PC-9 (cell line): ENCODE measurements around the gene LRP3. TPM values are rescaled to one million over a fixed set of nuclear protein-coding genes. Genes with fewer than 3 reads are reported as not detected.

Source experiments
- BruUV-seq: library from RNA; stranded (reverse); fragments of 400-500 nt; replicated peaks from 2 replicates; lab custom pipeline; 2021; lab: Mats Ljungman, UMichigan
- CTCF ChIA-PET: fragments of 300-600 bp; sonication (Branson Sonifier 250); formaldehyde crosslinking; loops from one replicate; lab custom pipeline; 2022; ENCODE audit warnings: antibody characterized with exemption; lab: Charles Lee
- POLR2A ChIA-PET: fragments of 300-600 bp; sonication (Branson Sonifier 250); formaldehyde crosslinking; loops from one replicate; lab custom pipeline; 2022; ENCODE audit warnings: antibody characterized with exemption; ENCODE audit not compliant: unreplicated experiment; lab: Charles Lee
- DNase-seq, 2 experiments: peaks; one replicate each; pipeline versions ENCODE4 v3.0.0 to v3.0.0-alpha.2; 2015 to 2022; ENCODE audit warnings: mixed read lengths in 1 of 2
- H2AFZ ChIP-seq: fragments of 200-600 bp; sonication (generic); 2 replicates; pipeline ENCODE4 v1.8.1; 2017; ENCODE audit warnings: antibody characterized with exemption
- H3F3A ChIP-seq: fragments of 200-600 bp; sonication (generic); 2 replicates; pipeline ENCODE4 v1.8.1; 2017; ENCODE audit warnings: antibody characterized with exemption, mild to moderate bottlenecking, low read depth; ENCODE audit not compliant: insufficient read depth
- H3K27ac ChIP-seq: fragments of 200-600 bp; sonication (generic); 2 replicates; pipeline ENCODE4 v1.6.1; 2016; ENCODE audit warnings: mixed run types
- H3K27me3 ChIP-seq: fragments of 200-600 bp; sonication (generic); 2 replicates; pipeline ENCODE4 v1.6.1; 2016; ENCODE audit warnings: low read depth, mixed run types; ENCODE audit not compliant: insufficient read depth
- H3K36me3 ChIP-seq: fragments of 200-600 bp; sonication (generic); 2 replicates; pipeline ENCODE4 v1.6.1; 2016; ENCODE audit warnings: low read depth, mixed run types
- H3K4me1 ChIP-seq: fragments of 200-600 bp; sonication (generic); replicated peaks from 2 replicates; pipeline ENCODE4 v1.6.1; 2016; ENCODE audit warnings: mixed run types; ENCODE audit not compliant: insufficient read depth
- H3K4me2 ChIP-seq: fragments of 200-600 bp; sonication (generic); 2 replicates; pipeline ENCODE4 v1.6.1; 2017; ENCODE audit warnings: mixed run types
- H3K4me3 ChIP-seq: fragments of 200-600 bp; sonication (generic); 2 replicates; pipeline ENCODE4 v1.6.1; 2016; ENCODE audit warnings: mixed run types
- H3K79me2 ChIP-seq: fragments of 200-600 bp; sonication (generic); 2 replicates; pipeline ENCODE4 v1.6.1; 2017; ENCODE audit warnings: low read depth, mixed run types
- H3K9me2 ChIP-seq: fragments of 200-600 bp; sonication (generic); 2 replicates; pipeline ENCODE4 v1.8.1; 2017; ENCODE audit warnings: mild to moderate bottlenecking; ENCODE audit not compliant: insufficient read depth
- H3K9me3 ChIP-seq: fragments of 200-600 bp; sonication (generic); 2 replicates; pipeline ENCODE4 v1.8.1; 2016; ENCODE audit warnings: low read depth; ENCODE audit not compliant: insufficient read depth
- H4K20me1 ChIP-seq: fragments of 200-600 bp; sonication (generic); 2 replicates; pipeline ENCODE4 v1.8.1; 2017; ENCODE audit not compliant: insufficient read depth
- CTCF ChIP-seq: fragments of 200-600 bp; sonication (generic); conservative IDR thresholded peaks from 2 replicates; pipeline ENCODE4 v1.6.1; 2017; ENCODE audit warnings: mixed run types, antibody characterized with exemption, mild to moderate bottlenecking, moderate library complexity
- EZH2 ChIP-seq: fragments of 200-600 bp; sonication (generic); IDR thresholded peaks from 2 replicates; pipeline ENCODE4 v1.8.0; 2017; ENCODE audit warnings: antibody characterized with exemption, low read depth
- intact Hi-C: fragments of 100-400 bp; cut with micrococcal nuclease; formaldehyde crosslinking; loops from one replicate; pipeline ENCODE4 v1.10.0; 2022; ENCODE audit not compliant: unreplicated experiment
- total RNA-seq: library from RNA; stranded (reverse); gene quantifications from 2 replicates; pipeline ENCODE4 v1.2.3, GENCODE V29; 2021

Gene LRP3
- total RNA-seq, 1 experiment from 2014 or later, result 2.3 TPM

DNA sequence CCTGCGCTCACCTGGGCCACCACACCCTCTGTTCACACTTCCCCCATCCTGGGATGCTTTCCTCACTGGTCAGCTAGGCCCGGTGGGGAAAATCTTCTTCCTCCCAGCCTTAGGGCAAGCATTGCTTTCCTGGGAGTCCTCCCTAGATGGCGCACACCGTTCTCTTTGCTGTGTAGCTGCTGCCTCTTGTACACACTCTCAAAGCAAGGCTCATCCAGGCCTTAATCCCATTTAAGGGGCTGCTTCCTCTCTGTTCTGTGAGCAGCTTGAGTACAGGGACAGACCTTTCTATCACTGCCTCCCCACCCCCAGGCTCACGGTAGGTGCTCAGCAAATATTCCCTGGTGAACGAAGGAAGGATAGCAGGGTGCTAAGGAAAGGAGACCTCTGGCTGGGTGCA is 20.5 kb downstream of the LRP3 start:
- H3K27ac ChIP-seq, result no peak overlapping the region
- peaks cover 53% of the 10 kb centered on the region for H3K27me3 ChIP-seq
- TF ChIP-seq EZH2 (no peak), CTCF (no peak; the same call in 1 of the 2 replicates)
- no peaks in the 10 kb centered on the region for H3F3A ChIP-seq
- H3K9me3 ChIP-seq, result no peaks in the 10 kb centered on the region
- CTCF ChIA-PET, result interaction anchor here (0.7 kb wide), 1 partner anchor 102 kb away, joined by 9 read pairs; no protein-coding TSS in a partner anchor
- no peaks in the 10 kb centered on the region for H4K20me1 ChIP-seq
- H3K79me2 ChIP-seq, result no peaks in the 10 kb centered on the region
- no peak overlapping the region for H3K4me3 ChIP-seq
- no TSS peak for BruUV-seq
- intact Hi-C loops, result no loop called here
- no peaks in the 10 kb centered on the region for H3K4me1 ChIP-seq
- H3K4me2 ChIP-seq, result no peak overlapping the region
- H3K36me3 ChIP-seq, result no peaks in the 10 kb centered on the region
- POLR2A ChIA-PET, result interaction anchor here (0.6 kb wide), 1 partner anchor 31 kb away, joined by 3 read pairs; no protein-coding TSS in a partner anchor
- H2AFZ ChIP-seq, result no peak overlapping the region
- DNase-seq, result no peak
- H3K9me2 ChIP-seq, result no peaks in the 10 kb centered on the region

DNA sequence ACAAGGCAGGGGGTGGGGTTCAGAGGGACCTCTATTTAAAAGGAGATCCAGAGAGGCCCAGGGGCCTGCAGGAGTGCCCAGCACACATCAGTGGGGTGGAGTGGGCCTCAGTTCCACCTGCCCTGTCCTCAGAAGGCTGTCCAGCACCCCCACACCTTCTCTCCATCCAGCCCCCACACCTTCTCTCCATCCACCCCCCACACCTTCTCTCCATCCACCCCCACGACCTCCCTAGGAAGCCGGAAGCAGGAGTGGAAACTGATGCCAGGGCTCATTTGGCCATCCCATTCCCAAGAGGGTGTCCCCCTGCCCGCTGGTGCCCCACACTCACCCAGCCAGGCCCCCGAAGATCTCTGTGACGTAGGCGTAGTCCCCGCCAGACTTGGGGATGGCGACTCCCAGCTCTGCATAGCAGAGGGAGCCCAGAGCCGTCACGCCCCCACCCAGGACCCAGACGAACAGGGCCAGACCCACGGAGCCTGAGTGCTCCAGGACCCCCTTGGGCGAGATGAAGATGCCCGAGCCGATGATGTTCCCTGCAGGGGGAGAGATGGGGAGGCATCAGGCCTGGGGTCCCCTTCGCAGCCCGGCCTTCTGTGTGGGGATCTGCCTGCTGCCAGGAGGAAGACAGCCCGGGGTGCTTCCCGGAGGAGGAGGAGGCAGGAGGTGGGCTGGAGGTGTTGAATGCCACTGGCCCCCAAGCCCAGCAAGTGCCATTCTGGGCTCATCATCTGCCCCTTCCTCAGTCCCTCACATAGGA is 21.5 kb downstream of the LRP3 start:
- H3K4me3 ChIP-seq, result no peak overlapping the region
- POLR2A ChIA-PET, result no interaction called here
- BruUV-seq, result no TSS peak
- DNase-seq, result no peak
- H3K4me1 ChIP-seq, result no peaks in the 10 kb centered on the region
- no peak for TF ChIP-seq CTCF
- no peak for TF ChIP-seq EZH2
- H3K36me3 ChIP-seq, result no peaks in the 10 kb centered on the region
- H3K27me3 ChIP-seq, result peaks cover 64% of the 10 kb centered on the region
- CTCF ChIA-PET, result no interaction called here
- H3K9me3 ChIP-seq, result no peaks in the 10 kb centered on the region
- H3K9me2 ChIP-seq, result no peaks in the 10 kb centered on the region
- no peak overlapping the region for H3K27ac ChIP-seq
- intact Hi-C loops, result no loop called here
- no peaks in the 10 kb centered on the region for H3K79me2 ChIP-seq
- no peak overlapping the region for H2AFZ ChIP-seq
- no peaks in the 10 kb centered on the region for H3F3A ChIP-seq
- H3K4me2 ChIP-seq, result no peak overlapping the region
- no peaks in the 10 kb centered on the region for H4K20me1 ChIP-seq

DNA sequence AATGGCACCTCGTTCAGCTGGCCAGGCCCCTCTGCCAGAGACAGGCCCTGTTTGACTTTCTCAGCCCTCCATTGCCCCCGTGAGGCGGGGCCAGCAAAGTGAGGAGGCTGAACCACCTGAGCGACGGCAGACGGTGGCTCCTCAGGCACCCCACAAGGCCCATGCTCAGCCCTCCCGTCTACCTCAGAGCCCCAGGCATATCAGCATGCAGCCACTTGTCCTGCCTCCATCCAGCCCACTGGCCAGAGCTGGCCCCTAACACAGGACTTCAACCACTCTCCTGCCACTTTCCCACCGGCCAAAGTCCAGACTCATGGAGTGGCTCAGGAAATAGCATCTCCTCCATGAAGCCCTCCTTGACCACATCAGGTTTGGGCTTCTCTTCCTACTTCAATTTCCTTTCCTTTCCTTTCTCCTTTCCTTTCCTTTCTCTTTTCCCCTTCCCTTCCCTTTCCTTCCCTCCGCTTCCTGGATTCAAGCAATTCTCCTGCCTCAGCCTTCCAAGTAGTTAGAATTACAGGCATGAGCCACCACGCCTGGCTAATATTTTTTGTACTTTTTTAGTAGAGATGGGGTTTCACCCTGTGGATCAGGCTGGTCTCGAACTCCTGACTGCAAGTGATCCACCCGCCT is 22.2 kb downstream of the LRP3 start:
- Histone ChIP-seq H3F3A (no peaks in the 10 kb centered on the region), H3K36me3 (no peaks in the 10 kb centered on the region), H3K4me2 (no peak overlapping the region), H3K27ac (no peak overlapping the region), H3K27me3 (peaks cover 71% of the 10 kb centered on the region), H4K20me1 (no peaks in the 10 kb centered on the region), H3K9me2 (no peaks in the 10 kb centered on the region), H3K4me3 (no peak overlapping the region), H2AFZ (no peak overlapping the region), H3K9me3 (no peaks in the 10 kb centered on the region), H3K4me1 (no peaks in the 10 kb centered on the region), H3K79me2 (no peaks in the 10 kb centered on the region)
- no peak for DNase-seq
- CTCF ChIA-PET, result no interaction called here
- no peak for TF ChIP-seq EZH2
- no peak for TF ChIP-seq CTCF
- POLR2A ChIA-PET, result no interaction called here
- intact Hi-C loops, result no loop called here
- BruUV-seq, result no TSS peak
